Measurements from ENCODE around the gene KLHL14. TPM values are rescaled to one million over a fixed set of nuclear protein-coding genes. Genes with fewer than 3 reads are reported as not detected.

KLHL14 gene
- total and polyA plus RNA-seq, 2 of the 13 experiments (the other 11 are each of a cell fraction or from before 2014, with no cell fraction given): 16.0 to 41.8 TPM

GRCh38 chr18:32770054-32770665 lies 2.7 kb downstream of the KLHL14 start (continued):
- TF ChIP-seq, protein P1, sequence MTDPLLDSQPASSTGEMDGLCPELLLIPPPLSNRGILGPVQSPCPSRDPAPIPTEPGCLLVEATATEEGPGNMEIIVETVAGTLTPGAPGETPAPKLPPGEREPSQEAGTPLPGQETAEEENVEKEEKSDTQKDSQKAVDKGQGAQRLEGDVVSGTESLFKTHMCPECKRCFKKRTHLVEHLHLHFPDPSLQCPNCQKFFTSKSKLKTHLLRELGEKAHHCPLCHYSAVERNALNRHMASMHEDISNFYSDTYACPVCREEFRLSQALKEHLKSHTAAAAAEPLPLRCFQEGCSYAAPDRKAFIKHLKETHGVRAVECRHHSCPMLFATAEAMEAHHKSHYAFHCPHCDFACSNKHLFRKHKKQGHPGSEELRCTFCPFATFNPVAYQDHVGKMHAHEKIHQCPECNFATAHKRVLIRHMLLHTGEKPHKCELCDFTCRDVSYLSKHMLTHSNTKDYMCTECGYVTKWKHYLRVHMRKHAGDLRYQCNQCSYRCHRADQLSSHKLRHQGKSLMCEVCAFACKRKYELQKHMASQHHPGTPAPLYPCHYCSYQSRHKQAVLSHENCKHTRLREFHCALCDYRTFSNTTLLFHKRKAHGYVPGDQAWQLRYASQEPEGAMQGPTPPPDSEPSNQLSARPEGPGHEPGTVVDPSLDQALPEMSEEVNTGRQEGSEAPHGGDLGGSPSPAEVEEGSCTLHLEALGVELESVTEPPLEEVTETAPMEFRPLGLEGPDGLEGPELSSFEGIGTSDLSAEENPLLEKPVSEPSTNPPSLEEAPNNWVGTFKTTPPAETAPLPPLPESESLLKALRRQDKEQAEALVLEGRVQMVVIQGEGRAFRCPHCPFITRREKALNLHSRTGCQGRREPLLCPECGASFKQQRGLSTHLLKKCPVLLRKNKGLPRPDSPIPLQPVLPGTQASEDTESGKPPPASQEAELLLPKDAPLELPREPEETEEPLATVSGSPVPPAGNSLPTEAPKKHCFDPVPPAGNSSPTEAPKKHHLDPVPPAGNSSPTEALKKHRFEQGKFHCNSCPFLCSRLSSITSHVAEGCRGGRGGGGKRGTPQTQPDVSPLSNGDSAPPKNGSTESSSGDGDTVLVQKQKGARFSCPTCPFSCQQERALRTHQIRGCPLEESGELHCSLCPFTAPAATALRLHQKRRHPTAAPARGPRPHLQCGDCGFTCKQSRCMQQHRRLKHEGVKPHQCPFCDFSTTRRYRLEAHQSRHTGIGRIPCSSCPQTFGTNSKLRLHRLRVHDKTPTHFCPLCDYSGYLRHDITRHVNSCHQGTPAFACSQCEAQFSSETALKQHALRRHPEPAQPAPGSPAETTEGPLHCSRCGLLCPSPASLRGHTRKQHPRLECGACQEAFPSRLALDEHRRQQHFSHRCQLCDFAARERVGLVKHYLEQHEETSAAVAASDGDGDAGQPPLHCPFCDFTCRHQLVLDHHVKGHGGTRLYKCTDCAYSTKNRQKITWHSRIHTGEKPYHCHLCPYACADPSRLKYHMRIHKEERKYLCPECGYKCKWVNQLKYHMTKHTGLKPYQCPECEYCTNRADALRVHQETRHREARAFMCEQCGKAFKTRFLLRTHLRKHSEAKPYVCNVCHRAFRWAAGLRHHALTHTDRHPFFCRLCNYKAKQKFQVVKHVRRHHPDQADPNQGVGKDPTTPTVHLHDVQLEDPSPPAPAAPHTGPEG (CRISPR knock-in tag; IDR thresholded peaks at IDR 0.05): no peak
- TF ChIP-seq, protein P2, sequence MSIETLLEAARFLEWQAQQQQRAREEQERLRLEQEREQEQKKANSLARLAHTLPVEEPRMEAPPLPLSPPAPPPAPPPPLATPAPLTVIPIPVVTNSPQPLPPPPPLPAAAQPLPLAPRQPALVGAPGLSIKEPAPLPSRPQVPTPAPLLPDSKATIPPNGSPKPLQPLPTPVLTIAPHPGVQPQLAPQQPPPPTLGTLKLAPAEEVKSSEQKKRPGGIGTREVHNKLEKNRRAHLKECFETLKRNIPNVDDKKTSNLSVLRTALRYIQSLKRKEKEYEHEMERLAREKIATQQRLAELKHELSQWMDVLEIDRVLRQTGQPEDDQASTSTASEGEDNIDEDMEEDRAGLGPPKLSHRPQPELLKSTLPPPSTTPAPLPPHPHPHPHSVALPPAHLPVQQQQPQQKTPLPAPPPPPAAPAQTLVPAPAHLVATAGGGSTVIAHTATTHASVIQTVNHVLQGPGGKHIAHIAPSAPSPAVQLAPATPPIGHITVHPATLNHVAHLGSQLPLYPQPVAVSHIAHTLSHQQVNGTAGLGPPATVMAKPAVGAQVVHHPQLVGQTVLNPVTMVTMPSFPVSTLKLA (IDR thresholded peaks at IDR 0.05): no peak
- TF ChIP-seq NR1H2 (CRISPR knock-in tag; IDR thresholded peaks at IDR 0.05; ENCODE audit: borderline replicate concordance, low read depth) (no peak), SMAD9 (CRISPR knock-in tag; IDR thresholded peaks at IDR 0.05) (no peak), DR1 (CRISPR knock-in tag; IDR thresholded peaks at IDR 0.05) (no peak), THAP11 (CRISPR knock-in tag; IDR thresholded peaks at IDR 0.05) (no peak), ZNF121 (CRISPR knock-in tag; IDR thresholded peaks at IDR 0.05) (no peak), SATB2 (CRISPR knock-in tag; IDR thresholded peaks at IDR 0.05) (no peak), SNAPC2 (CRISPR knock-in tag; IDR thresholded peaks at IDR 0.05) (no peak), ZNF883 (CRISPR knock-in tag; IDR thresholded peaks at IDR 0.05; ENCODE audit: not compliant biosample characterization) (peak; percentile 37), DRAP1 (CRISPR knock-in tag; IDR thresholded peaks at IDR 0.05) (peak; percentile 38; the same call in 1 of the 2 replicates), ATF7 (IDR thresholded peaks at IDR 0.05) (no peak), ATF7 (CRISPR knock-in tag; IDR thresholded peaks at IDR 0.05) (no peak), HDAC1 (CRISPR knock-in tag; IDR thresholded peaks at IDR 0.05) (no peak), ZZZ3 (CRISPR knock-in tag; IDR thresholded peaks at IDR 0.05; ENCODE audit: borderline replicate concordance) (no peak)
- TF ChIP-seq, protein P3, sequence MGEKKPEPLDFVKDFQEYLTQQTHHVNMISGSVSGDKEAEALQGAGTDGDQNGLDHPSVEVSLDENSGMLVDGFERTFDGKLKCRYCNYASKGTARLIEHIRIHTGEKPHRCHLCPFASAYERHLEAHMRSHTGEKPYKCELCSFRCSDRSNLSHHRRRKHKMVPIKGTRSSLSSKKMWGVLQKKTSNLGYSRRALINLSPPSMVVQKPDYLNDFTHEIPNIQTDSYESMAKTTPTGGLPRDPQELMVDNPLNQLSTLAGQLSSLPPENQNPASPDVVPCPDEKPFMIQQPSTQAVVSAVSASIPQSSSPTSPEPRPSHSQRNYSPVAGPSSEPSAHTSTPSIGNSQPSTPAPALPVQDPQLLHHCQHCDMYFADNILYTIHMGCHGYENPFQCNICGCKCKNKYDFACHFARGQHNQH (CRISPR knock-in tag; IDR thresholded peaks at IDR 0.05): no peak; the same call in 1 of the 2 replicates
- TF ChIP-seq, protein P4, sequence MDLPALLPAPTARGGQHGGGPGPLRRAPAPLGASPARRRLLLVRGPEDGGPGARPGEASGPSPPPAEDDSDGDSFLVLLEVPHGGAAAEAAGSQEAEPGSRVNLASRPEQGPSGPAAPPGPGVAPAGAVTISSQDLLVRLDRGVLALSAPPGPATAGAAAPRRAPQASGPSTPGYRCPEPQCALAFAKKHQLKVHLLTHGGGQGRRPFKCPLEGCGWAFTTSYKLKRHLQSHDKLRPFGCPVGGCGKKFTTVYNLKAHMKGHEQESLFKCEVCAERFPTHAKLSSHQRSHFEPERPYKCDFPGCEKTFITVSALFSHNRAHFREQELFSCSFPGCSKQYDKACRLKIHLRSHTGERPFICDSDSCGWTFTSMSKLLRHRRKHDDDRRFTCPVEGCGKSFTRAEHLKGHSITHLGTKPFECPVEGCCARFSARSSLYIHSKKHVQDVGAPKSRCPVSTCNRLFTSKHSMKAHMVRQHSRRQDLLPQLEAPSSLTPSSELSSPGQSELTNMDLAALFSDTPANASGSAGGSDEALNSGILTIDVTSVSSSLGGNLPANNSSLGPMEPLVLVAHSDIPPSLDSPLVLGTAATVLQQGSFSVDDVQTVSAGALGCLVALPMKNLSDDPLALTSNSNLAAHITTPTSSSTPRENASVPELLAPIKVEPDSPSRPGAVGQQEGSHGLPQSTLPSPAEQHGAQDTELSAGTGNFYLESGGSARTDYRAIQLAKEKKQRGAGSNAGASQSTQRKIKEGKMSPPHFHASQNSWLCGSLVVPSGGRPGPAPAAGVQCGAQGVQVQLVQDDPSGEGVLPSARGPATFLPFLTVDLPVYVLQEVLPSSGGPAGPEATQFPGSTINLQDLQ (CRISPR knock-in tag; IDR thresholded peaks at IDR 0.05): no peak

Measured in HepG2 (cell line).